GM13976 (cell line): ENCODE data around the gene CASQ1.

Experiments
- DNase-seq: peaks from one replicate; pipeline ENCODE4 v3.0.0; 2012; ENCODE audit warnings: low spot score
- CTCF ChIP-seq: IDR thresholded peaks from 2 replicates; pipeline ENCODE4 v1.5.1; 2012; ENCODE audit warnings: borderline replicate concordance, mild to moderate bottlenecking; ENCODE audit not compliant: insufficient read depth; ENCODE audit errors: extremely low read depth, missing control alignments, control extremely low read depth
- in situ Hi-C: fragments of 300-500 bp; cut with MboI; formaldehyde crosslinking; loops from one replicate; pipeline ENCODE4 v1.12.0; 2022; ENCODE audit warnings: low sequenced_read_pairs, mixed read lengths, inconsistent platforms; ENCODE audit not compliant: unreplicated experiment

CASQ1 gene

GRCh38 chr1:160210561-160210960 is 20.2 kb downstream of the CASQ1 start:
- in situ Hi-C loops: no loop called here
- no peak for DNase-seq
- TF ChIP-seq CTCF: no peak

GRCh38 chr1:160211046-160211790 is 20.8 kb downstream of the CASQ1 start:
- TF ChIP-seq CTCF: no peak
- no peak for DNase-seq
- in situ Hi-C loops: no loop called here

GRCh38 chr1:160214481-160215140 is 24.2 kb downstream of the CASQ1 start:
- no peak for TF ChIP-seq CTCF
- no peak for DNase-seq
- in situ Hi-C loops: no loop called here

GRCh38 chr1:160216301-160216700 is 25.9 kb downstream of the CASQ1 start:
- no peak for TF ChIP-seq CTCF
- DNase-seq: no peak
- in situ Hi-C loops: no loop called here

GRCh38 chr1:160217481-160218051 is 27.2 kb downstream of the CASQ1 start:
- no peak for DNase-seq
- TF ChIP-seq CTCF: no peak
- in situ Hi-C loops: no loop called here

- DNase-seq: no peak
- no peak for TF ChIP-seq CTCF
- in situ Hi-C loops: no loop called here
Measured at GRCh38 chr1:160219062-160219929, 28.9 kb downstream of the CASQ1 start.
